ENCODE results near the gene ASMTL.
A peak's percentile ranks its signal among the peaks of the same experiment; 100 is the strongest.
"Not testable (repeated sequence)": the region's sequence is repeated elsewhere in the genome, so short reads cannot be mapped to it uniquely, and the experiment has no call there.

The ASMTL gene

DNA sequence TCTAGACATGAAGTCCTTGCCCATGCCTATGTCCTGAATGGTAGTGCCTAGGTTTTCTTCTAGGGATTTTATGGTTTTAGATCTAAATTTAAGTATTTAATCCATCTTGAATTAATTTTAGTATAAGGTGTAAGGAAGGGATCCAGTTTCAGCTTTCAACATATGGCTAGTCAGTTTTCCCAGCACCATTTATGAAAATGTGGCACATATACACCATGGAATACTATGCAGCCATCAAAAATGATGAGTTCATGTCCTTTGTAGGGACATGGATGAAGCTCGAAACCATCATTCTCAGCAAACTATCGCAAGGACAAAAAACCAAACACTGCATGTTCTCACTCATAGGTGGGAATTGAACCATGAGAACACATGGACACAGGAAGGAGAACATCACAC, 29.8 kb upstream of the ASMTL start:
- not testable (repeated sequence) for DNase-seq (ENCODE audit: low spot score)

DNA sequence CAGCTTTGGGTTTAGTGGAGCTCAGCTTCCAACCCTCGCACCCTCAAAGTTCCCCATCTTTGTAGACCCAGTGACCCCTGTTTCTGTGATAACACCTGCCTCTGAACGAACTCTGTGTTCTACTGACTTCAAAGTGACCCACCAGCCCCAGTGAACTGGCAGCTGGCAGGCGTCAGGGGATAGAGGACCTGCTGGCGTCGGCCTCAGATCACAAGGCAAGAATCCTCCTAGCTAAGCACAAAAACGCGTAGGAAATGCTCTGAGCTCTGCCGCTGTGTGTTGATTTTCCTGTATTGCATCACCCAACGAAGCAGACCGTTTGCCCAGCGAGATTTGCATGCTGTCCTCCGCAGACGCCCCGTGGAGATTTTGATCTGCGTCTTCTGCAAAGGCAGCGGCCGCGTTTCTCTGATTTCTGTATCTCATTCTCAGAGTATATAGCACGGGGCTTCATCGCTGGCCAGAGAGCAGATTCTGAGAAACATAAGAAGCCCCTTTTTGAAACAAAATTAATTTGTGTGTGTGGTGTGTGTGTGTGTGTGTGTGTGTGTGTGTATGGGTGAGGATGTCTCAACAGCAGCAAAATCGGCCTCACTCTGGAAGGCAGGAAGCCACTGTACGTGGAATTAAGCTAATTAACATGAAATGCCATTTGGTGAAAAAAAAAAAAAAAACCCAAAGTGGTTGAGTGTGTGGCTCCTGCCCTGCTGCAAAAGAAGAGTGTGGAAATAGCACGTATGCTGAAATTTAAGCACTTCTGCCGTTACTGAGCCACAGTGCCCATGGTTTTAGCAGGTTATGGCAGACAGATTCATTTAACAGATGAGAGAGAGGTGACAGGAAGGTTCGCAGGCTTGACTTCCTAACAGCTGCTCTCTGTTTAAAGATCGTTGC, 29.2 kb upstream of the ASMTL start:
- peak; percentile 37 for DNase-seq (ENCODE audit: low spot score)

DNA sequence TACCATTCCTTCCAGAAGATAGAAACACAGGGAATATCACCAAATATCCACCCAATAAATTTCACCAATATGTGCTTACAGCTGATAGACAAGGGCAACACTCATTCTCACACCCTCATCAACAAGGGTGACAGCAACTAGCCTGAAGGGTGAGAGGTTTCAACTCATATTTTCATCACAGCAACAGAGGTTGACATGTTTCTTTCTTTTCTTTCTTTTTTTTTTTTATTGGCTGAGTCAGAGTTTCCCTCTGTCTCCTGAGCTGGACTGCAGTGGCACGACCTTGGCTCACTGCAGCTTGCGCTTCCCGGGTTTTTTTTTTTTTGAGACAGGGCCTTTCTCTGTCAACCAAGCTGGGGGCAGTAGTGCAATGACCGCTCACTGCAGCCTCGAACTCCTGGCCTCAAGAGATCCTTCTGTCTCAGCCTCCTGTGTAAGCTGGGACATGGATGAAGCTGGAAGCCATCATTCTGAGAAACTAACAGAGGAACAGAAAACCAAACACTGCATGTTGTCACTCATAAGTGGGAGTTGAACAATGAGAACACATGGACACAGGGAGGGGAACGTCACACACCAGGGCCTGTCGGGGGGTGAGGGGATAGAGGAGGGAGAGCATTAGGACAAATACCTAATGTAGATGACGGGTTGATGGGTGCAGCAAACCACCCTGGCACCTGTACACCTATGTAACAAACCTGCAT, 27.5 kb upstream of the ASMTL start:
- no peak for DNase-seq (ENCODE audit: low spot score)

DNA sequence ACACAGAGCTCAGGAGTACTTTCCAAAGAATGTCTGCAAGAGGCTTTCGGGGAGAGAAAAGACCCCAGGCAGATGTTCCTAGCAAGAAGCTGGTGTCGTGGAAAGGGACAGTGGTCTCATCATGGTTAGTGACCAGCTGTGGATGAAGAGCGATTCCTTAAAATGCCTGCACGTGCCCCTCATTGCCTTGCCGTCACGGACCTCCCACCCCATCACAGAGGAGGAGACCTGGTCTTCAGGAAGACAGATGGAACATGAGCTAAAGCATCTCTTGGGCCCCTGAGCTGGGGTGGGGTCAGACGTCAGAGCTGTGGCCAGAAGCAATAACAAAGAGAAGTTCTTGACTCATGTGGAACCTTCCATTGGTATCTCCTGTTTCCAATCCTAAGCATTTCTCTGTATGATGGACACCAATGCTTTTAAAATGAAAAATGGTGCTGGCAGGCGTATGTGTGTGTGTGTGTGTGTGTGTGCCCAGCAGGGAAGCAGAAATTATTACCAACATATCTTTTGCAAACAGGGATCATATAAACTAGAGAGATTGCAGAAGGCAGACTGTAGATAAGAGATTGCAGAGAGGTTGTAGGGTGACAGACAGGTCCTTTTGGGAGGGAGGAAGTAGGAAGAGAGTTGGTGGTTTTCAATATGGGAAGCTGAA, 25.2 kb upstream of the ASMTL start:
- no peak for DNase-seq (ENCODE audit: low spot score)

DNA sequence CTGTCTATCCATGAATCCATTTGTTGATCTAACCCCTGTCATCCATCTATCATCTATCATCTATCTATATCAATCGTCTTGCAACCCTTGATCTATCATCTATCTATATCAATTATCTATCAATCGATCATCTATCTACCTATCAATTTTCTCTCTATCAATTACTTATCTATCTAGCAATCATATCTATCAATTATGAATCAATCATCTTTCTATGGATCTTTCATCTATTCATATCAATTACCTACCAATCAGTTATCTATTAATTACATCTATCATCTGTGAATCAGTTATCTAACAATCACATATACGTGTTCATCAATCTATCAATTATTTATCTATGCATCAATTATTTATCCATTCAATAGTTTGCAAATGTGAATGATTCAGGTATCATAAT, 24.5 kb upstream of the ASMTL start:
- no peak for DNase-seq (ENCODE audit: low spot score)

DNA sequence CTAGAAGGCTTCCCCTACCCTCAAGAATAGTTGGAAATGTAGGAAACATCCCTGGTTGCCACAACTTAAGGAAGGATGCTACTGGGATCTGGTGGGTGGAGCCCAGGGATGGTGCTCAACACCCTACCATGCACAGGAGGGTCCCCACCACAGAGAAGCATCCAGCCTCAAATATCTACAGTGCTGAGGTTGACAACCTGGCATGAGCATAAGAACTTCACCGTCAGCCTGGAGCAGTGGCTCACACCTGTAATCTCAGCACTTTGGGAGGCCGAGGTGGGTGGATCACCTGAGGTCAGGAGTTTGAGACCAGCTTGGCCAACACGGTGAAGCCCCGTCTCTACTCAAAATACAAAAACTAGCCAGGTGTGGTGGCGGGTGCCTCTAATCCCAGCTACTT, 24.0 kb upstream of the ASMTL start:
- DNase-seq (ENCODE audit: low spot score): no peak

DNA sequence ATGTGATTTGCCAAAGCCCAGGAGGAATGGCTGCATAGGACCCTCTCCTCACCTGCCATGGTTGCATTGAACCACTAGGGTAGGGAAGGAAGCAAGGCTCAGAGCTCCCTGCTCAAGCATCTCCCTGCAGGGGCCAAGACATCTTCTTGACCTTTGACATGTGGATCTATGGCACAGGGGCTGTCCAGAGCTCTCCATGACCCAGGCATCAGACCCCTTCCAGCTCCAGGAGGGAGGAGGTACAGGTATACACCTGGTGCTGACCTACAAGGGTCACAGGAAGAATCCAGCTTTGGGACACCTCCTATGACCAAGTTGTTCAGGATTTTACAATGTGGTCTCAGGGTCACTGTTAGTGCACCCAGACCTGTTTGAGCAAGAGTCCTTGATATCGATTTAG, 23.2 kb upstream of the ASMTL start:
- no peak for DNase-seq (ENCODE audit: low spot score)

DNA sequence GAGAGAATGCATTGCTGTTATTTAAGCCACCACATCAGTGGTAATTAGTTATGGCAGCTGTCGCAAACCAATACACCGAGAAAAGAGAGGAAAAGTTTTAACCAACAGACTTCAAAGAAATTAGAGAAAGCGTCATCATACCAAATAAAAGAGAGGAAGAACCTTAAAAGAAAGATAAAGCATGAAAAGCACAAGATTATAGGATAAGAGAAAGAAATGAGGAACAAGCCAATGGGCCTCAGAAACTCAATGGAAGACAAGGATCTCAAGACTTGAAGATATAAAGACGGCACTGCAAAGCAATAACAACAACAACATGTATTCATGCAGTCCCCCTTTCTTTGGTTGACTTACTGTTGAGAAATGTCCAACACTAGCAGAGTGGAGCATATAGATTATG, 22.8 kb upstream of the ASMTL start:
- DNase-seq (ENCODE audit: low spot score): no peak

DNA sequence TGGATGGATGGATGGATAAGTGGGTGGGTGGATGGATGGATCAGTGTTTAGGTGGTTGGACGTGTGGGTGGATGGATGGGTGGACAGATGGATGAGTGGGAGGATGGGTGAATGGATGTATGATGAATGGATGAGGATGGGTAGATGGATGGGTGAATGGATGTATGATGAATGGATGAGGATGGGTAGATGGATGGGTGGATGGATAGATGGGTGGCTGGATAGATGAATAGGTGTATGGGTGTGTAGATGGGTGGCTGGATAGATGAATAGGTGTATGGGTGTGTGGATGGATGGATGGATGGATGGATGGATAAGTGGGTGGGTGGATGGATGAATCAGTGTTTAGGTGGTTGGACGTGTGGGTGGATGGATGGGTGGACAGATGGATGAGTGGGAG, 21.9 kb upstream of the ASMTL start:
- DNase-seq (ENCODE audit: low spot score): not testable (repeated sequence)

DNA sequence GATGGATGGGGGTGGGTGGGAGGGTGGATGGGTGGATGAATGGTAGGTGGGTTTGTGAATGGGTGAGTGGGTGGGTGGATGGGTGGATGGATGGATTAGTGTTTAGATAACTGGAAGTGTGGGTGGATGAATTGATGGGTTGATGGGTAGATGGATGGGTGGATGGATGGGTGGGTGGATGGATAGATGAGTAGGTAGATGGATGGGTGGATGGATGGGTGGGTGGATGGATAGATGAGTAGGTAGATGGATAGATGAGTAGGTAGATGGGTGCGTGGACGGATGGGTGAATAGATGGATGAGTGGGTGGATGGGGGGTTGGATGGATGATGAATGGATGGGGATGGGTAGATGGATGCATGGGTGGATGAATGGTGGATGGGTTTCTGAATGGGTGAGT, 20.3 kb upstream of the ASMTL start:
- no peak for DNase-seq (ENCODE audit: low spot score)

DNA sequence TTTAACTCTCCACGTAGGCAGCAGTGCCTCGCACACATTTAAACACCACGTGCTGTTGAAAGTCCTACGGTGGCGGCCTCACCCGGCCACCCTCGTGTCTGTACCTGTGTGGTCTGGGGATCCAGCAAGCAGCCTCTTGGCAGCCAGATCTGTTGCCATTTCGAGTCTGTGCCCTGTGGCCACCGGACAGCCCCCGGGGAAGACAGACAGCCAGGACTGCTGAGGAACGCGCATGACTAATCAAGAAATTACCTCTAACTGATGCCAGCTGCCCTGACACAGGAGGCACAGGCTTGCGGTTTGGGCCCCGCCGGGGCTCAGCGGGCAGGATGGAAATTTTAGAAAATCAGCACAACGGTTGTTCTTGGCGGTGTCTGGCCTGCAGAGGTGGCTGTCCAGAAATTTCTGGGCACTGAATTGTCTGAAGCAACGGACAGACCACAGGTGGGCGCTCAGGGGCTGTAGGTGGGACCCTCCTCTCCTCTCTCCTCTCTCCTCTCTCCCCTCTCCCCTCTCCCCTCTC, 15.6 kb upstream of the ASMTL start:
- DNase-seq (ENCODE audit: low spot score): no peak

DNA sequence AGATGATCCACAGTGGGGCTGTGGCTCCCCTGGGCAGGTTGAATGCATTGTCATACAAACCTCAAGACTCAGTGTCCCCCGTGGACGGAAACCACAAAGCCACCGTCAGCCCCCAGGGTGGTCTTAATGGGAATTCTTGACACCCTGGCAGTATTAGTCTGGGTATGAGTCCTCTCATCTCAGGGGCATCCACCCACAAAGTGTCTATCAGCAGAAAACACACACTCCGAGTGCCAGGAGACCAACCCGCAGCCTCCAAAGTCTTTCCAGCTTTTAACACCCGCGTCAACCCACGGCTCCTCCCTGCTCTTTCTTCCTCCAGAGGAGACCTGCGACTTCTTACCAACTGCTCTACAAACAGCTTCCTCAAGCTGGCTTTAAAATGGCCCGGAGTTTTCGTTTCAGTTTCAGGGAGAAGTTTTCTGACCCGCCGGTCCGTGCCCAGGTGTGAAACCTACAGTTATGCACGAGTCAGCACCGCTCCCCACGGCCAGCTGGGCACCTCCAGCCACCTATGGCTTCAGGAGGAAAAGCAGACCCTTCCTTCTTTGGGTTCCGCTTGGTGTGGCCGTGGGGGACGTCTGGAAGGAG, 14.4 kb upstream of the ASMTL start:
- no peak for DNase-seq (ENCODE audit: low spot score)

DNA sequence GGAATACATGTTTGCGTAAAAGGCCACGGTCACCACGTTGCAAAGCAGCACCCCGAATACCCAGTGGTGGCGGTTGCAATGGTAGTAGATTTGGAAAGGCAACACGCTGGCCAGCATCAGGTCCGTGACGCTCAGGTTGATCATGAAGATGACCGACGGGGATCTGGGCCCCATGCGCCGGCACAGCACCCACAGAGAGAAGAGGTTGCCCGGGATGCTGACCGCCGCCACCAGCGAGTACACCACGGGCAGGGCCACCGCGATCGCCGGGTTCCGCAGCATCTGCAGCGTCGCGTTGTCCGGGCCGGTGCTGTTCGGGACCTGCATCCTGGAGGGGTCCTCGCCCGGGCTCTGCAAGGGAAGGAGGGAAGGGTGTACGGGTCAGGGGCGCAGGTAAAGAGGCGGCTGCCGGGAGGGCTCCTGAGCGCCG, 13.5 kb upstream of the ASMTL start:
- DNase-seq (ENCODE audit: low spot score): no peak

DNA sequence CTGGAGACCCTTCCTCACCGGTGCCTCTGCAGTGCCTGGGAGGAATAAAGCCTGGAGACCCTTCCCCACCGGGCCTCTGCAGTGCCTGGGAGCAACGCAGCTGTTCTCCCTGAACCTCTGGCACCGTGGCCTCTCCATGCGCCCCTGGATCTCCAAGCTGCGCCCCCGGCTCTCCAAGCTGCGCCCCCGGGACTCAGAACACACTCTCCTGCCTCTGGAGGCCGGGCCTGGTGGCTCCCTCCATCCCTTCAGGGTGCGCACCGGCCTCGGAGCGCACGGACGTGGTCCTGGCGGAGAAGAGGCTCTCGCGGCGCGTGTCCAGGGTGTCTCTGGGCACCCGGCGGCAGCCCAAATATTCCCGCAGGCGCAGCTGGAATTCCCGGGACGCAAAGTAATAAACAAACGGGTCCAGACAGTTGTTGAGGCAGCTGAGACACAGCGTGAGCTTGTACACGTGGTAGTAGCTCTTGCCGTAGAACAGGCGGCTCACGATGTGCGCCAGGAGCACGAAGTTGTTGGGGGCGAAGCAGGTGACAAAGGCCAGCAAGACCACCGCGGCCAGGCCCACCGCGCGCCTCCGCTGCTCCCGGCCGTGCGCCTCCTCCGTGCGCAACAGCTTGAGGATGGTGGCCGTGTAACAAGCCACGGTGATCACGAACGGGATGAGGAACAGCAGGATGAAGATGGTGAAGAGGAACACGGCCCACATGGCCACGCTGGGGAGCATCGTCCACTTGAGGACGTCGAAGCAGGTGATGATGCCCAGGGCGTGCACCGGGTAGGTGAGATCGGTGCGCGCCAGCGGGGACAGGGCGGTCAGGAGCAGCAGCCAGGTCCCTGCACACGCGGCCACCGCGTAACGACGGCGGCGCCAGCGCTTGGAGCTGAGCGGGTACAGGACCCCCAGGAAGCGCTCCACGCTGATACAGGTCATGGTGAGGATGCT, 12.8 kb upstream of the ASMTL start:
- no peak for DNase-seq (ENCODE audit: low spot score)

DNA sequence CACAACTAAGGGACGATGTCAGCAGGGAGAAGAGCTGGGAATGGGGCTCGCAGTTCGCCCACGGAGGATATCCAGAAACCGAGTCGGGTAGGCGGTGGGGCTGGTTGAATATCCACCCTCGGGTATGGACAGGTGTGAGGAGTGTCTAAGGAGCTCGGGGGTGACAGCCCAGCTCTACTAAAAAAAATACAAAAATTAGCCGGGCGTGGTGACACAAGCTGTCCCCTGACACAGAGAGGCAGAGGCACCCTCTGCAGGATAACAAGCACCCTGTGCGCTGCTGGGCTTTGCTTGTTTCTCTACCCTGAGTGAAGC, 12.2 kb upstream of the ASMTL start:
- no peak for DNase-seq (ENCODE audit: low spot score)

DNA sequence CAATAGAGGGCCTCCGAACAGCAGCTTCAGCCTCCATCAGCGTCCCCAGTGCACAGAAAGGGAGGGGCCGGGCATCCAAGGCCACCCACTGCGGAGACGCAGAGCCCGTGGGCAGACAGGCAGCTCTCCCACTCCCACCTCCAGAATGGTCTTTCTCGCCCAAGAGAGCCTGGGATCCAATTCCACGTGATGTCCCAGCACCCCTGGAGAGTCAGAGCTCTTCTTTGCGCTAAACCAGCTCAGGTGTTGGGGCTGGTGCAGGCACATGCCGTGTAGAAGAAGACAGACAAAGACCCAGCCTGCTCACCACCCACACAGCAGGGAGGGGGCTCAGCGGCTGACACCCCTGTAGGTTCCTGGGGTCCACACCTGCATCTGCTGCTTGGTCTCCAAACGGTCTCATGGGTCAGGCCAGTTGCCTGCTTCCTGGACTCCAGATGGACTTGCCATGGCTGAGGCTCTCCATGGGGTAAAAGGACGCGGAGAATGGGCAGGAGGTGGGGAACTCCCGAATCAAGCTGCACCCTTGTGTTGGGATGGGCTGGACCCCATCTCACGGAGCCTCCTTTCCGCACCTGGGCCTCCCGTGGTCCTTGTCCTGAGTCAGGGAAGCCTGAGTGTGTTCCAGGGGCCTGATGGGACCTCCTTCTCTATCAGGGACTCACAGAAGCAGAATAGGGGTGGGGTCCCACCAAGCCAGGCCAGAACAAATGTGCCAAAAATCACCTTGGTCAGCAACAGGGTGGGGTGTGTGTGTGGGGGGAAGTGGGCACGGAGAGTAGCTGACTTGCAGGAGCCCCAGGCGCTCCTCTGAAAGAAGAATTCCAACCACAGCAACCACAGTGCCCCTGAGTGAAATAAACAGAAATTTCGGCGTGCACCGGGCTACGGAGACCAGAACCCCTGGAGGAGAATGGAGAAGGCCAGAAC, 11.6 kb upstream of the ASMTL start:
- DNase-seq (ENCODE audit: low spot score): no peak

DNA sequence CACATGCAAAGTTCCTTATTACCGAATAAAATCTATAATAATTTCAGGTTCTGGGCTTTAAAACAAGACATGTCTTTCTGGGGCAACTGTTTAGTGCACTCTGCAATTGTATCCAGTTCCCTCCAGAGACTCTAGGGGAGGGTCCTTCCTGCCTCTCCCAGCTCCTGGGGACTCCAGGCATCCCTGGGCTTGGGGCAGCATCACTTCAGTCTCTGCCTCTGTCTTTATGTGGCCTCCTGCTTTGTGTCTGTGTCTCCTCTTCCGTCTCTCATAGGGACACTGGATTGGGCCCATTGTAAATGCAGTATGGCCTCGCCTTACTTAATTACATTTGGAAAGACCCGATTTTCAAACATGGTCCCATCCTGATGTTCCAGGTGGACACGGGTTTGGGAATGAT, 10.9 kb upstream of the ASMTL start:
- DNase-seq (ENCODE audit: low spot score): no peak

DNA sequence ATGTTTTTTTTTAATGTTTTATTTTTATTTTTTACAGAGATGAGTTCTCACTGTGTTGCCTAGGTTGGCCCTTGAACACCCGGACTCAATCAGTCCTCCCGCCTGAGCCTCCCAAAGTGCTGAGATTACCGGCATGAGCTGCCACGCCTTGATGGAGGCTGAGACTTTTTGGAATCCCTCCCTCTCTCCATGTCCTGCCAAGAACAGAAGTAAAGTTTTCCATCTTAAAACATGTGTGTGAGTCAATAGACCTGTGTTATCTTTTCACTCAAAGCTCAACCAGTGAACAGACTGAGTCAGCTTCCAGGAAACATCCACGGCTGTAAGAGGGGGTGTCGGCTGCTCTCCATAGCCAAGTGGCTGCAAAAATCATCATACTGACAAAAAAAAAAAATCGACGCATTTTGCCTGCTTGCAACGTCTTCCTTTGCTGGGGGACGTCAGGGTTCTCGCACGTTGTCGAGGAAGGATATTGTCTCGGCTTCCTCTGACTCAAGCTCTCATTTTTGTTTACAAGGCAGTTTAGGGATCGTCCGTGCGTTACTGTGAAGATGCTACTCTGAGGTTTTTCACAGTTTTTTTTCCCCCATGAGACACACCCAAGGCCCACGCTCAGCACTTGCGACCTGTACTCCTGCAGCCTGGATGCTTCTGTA, 10.0 kb upstream of the ASMTL start:
- no peak for DNase-seq (ENCODE audit: low spot score)

DNA sequence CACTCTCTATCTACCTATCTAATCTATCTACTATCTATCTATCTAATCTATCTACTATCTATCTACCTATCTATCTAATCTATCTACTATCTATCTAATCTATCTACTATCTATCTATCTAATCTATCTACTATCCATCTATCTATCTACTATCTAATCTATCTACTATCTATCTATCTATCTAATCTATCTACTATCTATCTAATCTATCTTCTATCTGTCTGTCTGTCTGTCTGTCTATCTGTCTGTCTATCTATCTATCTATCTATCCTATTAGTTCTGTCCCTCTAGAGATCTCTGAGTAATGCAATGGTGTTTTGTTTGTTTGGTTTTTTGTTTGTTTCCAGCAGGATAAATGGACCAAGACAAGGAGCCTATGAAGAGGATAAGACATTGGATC, 9.4 kb upstream of the ASMTL start:
- DNase-seq (ENCODE audit: low spot score): no peak

DNA sequence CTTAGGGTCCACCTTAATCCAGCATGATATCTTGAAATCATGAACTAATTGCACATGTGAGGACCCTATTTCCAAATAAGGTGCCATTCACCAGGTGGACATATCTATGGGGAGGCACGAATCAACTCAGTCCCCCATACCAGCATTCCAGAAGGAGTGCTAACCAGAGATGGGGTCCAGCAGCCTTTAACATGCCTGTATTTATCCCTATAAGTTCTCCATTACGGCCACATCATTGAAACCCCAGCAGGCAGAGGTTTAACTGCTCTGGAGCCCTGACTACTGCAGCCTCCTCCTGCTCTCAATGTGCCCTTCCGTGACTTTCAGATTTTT, 3.2 kb upstream of the ASMTL start:
- no peak for DNase-seq (ENCODE audit: low spot score)

Measured in putamen (tissue), 1 donor.